ENCODE measurements around the gene CBS.
"Not testable (repeated sequence)": the region's sequence is repeated elsewhere in the genome, so short reads cannot be mapped to it uniquely, and the experiment has no call there.

DNA sequence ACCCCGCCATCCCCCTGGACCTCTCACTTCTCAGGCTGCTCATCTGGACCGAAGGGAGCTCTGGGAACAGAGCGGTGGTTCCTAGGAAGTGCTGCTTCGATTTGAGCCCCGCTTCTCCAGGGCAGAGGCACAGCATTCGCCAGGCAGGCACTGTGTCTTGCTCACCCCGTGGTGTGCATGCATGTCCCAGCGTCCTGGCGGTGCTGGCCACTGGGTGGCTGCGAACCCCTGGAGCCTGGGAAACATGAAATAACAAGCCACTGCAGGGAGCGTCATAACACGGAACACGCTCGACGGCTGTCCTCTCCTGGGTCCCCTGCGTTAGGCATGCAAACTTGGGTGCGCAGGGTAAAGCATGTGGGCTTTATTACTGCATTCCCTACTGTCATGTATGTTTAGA is 13.8 kb upstream of the CBS start:
- TF ChIP-seq HMG20A (CRISPR knock-in tag; IDR thresholded peaks at IDR 0.05; ENCODE audit: borderline replicate concordance); JUNB (CRISPR knock-in tag; IDR thresholded peaks at IDR 0.05; ENCODE audit: borderline replicate concordance); NFE2L2 (IDR thresholded peaks at IDR 0.05; ENCODE audit: low read length); IKZF1 (IDR thresholded peaks at IDR 0.05); KDM4B (CRISPR knock-in tag; IDR thresholded peaks at IDR 0.05); IRF2 (CRISPR knock-in tag; IDR thresholded peaks at IDR 0.05); RAD51 (IDR thresholded peaks at IDR 0.05; ENCODE audit: borderline replicate concordance): not testable (repeated sequence)
- TF ChIP-seq, protein P1, sequence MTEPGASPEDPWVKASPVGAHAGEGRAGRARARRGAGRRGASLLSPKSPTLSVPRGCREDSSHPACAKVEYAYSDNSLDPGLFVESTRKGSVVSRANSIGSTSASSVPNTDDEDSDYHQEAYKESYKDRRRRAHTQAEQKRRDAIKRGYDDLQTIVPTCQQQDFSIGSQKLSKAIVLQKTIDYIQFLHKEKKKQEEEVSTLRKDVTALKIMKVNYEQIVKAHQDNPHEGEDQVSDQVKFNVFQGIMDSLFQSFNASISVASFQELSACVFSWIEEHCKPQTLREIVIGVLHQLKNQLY (CRISPR knock-in tag; IDR thresholded peaks at IDR 0.05) = not testable (repeated sequence)
- TF ChIP-seq, protein P2, sequence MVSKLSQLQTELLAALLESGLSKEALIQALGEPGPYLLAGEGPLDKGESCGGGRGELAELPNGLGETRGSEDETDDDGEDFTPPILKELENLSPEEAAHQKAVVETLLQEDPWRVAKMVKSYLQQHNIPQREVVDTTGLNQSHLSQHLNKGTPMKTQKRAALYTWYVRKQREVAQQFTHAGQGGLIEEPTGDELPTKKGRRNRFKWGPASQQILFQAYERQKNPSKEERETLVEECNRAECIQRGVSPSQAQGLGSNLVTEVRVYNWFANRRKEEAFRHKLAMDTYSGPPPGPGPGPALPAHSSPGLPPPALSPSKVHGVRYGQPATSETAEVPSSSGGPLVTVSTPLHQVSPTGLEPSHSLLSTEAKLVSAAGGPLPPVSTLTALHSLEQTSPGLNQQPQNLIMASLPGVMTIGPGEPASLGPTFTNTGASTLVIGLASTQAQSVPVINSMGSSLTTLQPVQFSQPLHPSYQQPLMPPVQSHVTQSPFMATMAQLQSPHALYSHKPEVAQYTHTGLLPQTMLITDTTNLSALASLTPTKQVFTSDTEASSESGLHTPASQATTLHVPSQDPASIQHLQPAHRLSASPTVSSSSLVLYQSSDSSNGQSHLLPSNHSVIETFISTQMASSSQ (IDR thresholded peaks at IDR 0.05; ENCODE audit: low read depth) = not testable (repeated sequence)
- TF ChIP-seq, protein P2 (CRISPR knock-in tag; IDR thresholded peaks at IDR 0.05; ENCODE audit: borderline replicate concordance) = not testable (repeated sequence)
- TF ChIP-seq, protein P3, sequence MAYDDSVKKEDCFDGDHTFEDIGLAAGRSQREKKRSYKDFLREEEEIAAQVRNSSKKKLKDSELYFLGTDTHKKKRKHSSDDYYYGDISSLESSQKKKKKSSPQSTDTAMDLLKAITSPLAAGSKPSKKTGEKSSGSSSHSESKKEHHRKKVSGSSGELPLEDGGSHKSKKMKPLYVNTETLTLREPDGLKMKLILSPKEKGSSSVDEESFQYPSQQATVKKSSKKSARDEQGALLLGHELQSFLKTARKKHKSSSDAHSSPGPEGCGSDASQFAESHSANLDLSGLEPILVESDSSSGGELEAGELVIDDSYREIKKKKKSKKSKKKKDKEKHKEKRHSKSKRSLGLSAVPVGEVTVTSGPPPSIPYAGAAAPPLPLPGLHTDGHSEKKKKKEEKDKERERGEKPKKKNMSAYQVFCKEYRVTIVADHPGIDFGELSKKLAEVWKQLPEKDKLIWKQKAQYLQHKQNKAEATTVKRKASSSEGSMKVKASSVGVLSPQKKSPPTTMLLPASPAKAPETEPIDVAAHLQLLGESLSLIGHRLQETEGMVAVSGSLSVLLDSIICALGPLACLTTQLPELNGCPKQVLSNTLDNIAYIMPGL (CRISPR knock-in tag; IDR thresholded peaks at IDR 0.05; ENCODE audit: borderline replicate concordance in 1 of 2, low read depth in 1 of 2) = not testable (repeated sequence)
- TF ChIP-seq, protein P4, sequence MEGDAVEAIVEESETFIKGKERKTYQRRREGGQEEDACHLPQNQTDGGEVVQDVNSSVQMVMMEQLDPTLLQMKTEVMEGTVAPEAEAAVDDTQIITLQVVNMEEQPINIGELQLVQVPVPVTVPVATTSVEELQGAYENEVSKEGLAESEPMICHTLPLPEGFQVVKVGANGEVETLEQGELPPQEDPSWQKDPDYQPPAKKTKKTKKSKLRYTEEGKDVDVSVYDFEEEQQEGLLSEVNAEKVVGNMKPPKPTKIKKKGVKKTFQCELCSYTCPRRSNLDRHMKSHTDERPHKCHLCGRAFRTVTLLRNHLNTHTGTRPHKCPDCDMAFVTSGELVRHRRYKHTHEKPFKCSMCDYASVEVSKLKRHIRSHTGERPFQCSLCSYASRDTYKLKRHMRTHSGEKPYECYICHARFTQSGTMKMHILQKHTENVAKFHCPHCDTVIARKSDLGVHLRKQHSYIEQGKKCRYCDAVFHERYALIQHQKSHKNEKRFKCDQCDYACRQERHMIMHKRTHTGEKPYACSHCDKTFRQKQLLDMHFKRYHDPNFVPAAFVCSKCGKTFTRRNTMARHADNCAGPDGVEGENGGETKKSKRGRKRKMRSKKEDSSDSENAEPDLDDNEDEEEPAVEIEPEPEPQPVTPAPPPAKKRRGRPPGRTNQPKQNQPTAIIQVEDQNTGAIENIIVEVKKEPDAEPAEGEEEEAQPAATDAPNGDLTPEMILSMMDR (CRISPR knock-in tag; IDR thresholded peaks at IDR 0.05) = not testable (repeated sequence)
